ENCODE results near the gene PHACTR1.

PHACTR1 gene

GRCh38 chr6:12891595-12891994 lies 175.0 kb downstream of the PHACTR1 start:
- Histone ChIP-seq H2BK120ac (ENCODE audit: low read depth, low read length) (no peak overlapping the region), H3K18ac (ENCODE audit: low read length) (no peak overlapping the region), H2BK15ac (ENCODE audit: low read length) (no peak overlapping the region), H3K9ac (ENCODE audit: low read depth, low read length, poor library complexity) (no peak overlapping the region), H3K4me1 (ENCODE audit: control insufficient read depth in 2 of 2, insufficient read depth in 1 of 2, low read depth in 1 of 2, low read length in 2 of 2) (peaks cover 0 to 6% of the 10 kb centered on the region in 2 donors), H3K23ac (ENCODE audit: low read depth, low read length, poor library complexity) (no peak overlapping the region), H2BK5ac (ENCODE audit: low read length) (no peak overlapping the region), H2AFZ (ENCODE audit: low read length) (no peak overlapping the region), H3K14ac (ENCODE audit: low read length) (no peak overlapping the region), H4K8ac (ENCODE audit: low read depth, low read length) (no peak overlapping the region), H3K4me2 (ENCODE audit: insufficient read depth, low read length, poor library complexity, severe bottlenecking) (no peak overlapping the region), H4K91ac (ENCODE audit: low read depth, low read length, poor library complexity) (no peak overlapping the region), H2AK5ac (ENCODE audit: low read depth, low read length) (no peak overlapping the region), H3K36me3 (replicated peaks in 1 of 2; ENCODE audit: control insufficient read depth in 2 of 2, insufficient read depth in 2 of 2, low read length in 2 of 2) (peaks cover 0 to 2% of the 10 kb centered on the region in 2 donors), H3K4me3 (ENCODE audit: low read length in 2 of 2) (no peak overlapping the region), H2BK12ac (ENCODE audit: low read length) (no peak overlapping the region), H3K9me3 (replicated peaks in 1 of 2; ENCODE audit: control insufficient read depth in 2 of 2, insufficient read depth in 1 of 2, low read depth in 1 of 2, low read length in 2 of 2) (no peaks in the 10 kb centered on the region), H3K27ac (replicated peaks; ENCODE audit: low read length) (no peak overlapping the region), H3K4ac (ENCODE audit: low read length) (no peak overlapping the region), H3K79me1 (ENCODE audit: low read depth, low read length) (no peaks in the 10 kb centered on the region), H3K27me3 (ENCODE audit: control insufficient read depth in 3 of 3, insufficient read depth in 3 of 3, low read depth in 1 of 3, low read length in 3 of 3) (no peaks in the 10 kb centered on the region)
- no peak for DNase-seq (ENCODE audit: low spot score)
- WGBS, 2 donors (ENCODE audit: extremely low coverage in 2 of 2, insufficient read length in 2 of 2, insufficient replicate concordance in 1 of 2): no CpG with 5 or more reads among the region's 1 CpG

GRCh38 chr6:12892151-12892550 lies 175.6 kb downstream of the PHACTR1 start:
- H4K91ac ChIP-seq (ENCODE audit: low read depth, low read length, poor library complexity): no peak overlapping the region

GRCh38 chr6:12893036-12893435 lies 176.5 kb downstream of the PHACTR1 start:
- Histone ChIP-seq H3K79me1 (ENCODE audit: low read depth, low read length) (no peaks in the 10 kb centered on the region), H2BK5ac (ENCODE audit: low read length) (no peak overlapping the region), H3K27ac (replicated peaks; ENCODE audit: low read length) (no peak overlapping the region), H3K23ac (ENCODE audit: low read depth, low read length, poor library complexity) (no peak overlapping the region), H3K4me2 (ENCODE audit: insufficient read depth, low read length, poor library complexity, severe bottlenecking) (no peak overlapping the region), H2BK120ac (ENCODE audit: low read depth, low read length) (no peak overlapping the region), H2AK5ac (ENCODE audit: low read depth, low read length) (no peak overlapping the region), H4K91ac (ENCODE audit: low read depth, low read length, poor library complexity) (no peak overlapping the region), H4K8ac (ENCODE audit: low read depth, low read length) (no peak overlapping the region), H2BK15ac (ENCODE audit: low read length) (no peak overlapping the region), H3K4me3 (ENCODE audit: low read length in 2 of 2) (no peak overlapping the region), H2AFZ (ENCODE audit: low read length) (no peak overlapping the region), H3K4ac (ENCODE audit: low read length) (no peak overlapping the region), H3K14ac (ENCODE audit: low read length) (no peak overlapping the region), H3K9me3 (replicated peaks in 1 of 2; ENCODE audit: control insufficient read depth in 2 of 2, insufficient read depth in 1 of 2, low read depth in 1 of 2, low read length in 2 of 2) (no peaks in the 10 kb centered on the region), H3K27me3 (ENCODE audit: control insufficient read depth in 3 of 3, insufficient read depth in 3 of 3, low read depth in 1 of 3, low read length in 3 of 3) (no peaks in the 10 kb centered on the region), H3K4me1 (ENCODE audit: control insufficient read depth in 2 of 2, insufficient read depth in 1 of 2, low read depth in 1 of 2, low read length in 2 of 2) (no peaks in the 10 kb centered on the region), H3K18ac (ENCODE audit: low read length) (no peak overlapping the region), H2BK12ac (ENCODE audit: low read length) (no peak overlapping the region), H3K36me3 (replicated peaks in 1 of 2; ENCODE audit: control insufficient read depth in 2 of 2, insufficient read depth in 2 of 2, low read length in 2 of 2) (peaks cover 0 to 2% of the 10 kb centered on the region in 2 donors), H3K9ac (ENCODE audit: low read depth, low read length, poor library complexity) (no peak overlapping the region)
- no peak for DNase-seq (ENCODE audit: low spot score)
- no CpG with 5 or more reads among the region's 4 CpGs for WGBS, 2 donors (ENCODE audit: extremely low coverage in 2 of 2, insufficient read length in 2 of 2, insufficient replicate concordance in 1 of 2)

More at GRCh38 chr6:12892151-12892550, 175.6 kb downstream of the PHACTR1 start:
- no peak overlapping the region for H2BK12ac ChIP-seq (ENCODE audit: low read length)
- no peak overlapping the region for H2BK15ac ChIP-seq (ENCODE audit: low read length)
- H3K18ac ChIP-seq (ENCODE audit: low read length): no peak overlapping the region
- WGBS, 2 donors (ENCODE audit: extremely low coverage in 2 of 2, insufficient read length in 2 of 2, insufficient replicate concordance in 1 of 2): no CpG with 5 or more reads among the region's 4 CpGs
- H3K4ac ChIP-seq (ENCODE audit: low read length): no peak overlapping the region
- no peak for DNase-seq (ENCODE audit: low spot score)
- H3K23ac ChIP-seq (ENCODE audit: low read depth, low read length, poor library complexity): no peak overlapping the region
- H3K9me3 ChIP-seq (replicated peaks in 1 of 2; ENCODE audit: control insufficient read depth in 2 of 2, insufficient read depth in 1 of 2, low read depth in 1 of 2, low read length in 2 of 2): no peaks in the 10 kb centered on the region
- H2BK120ac ChIP-seq (ENCODE audit: low read depth, low read length): no peak overlapping the region
- peaks cover 0 to 3% of the 10 kb centered on the region in 2 donors for H3K4me1 ChIP-seq (ENCODE audit: control insufficient read depth in 2 of 2, insufficient read depth in 1 of 2, low read depth in 1 of 2, low read length in 2 of 2)
- no peak overlapping the region for H3K4me3 ChIP-seq (ENCODE audit: low read length in 2 of 2)
- H2AFZ ChIP-seq (ENCODE audit: low read length): no peak overlapping the region
- H3K9ac ChIP-seq (ENCODE audit: low read depth, low read length, poor library complexity): no peak overlapping the region
- H3K27me3 ChIP-seq (ENCODE audit: control insufficient read depth in 3 of 3, insufficient read depth in 3 of 3, low read depth in 1 of 3, low read length in 3 of 3): no peaks in the 10 kb centered on the region
- H4K8ac ChIP-seq (ENCODE audit: low read depth, low read length): no peak overlapping the region
- H3K27ac ChIP-seq (replicated peaks; ENCODE audit: low read length): no peak overlapping the region
- no peaks in the 10 kb centered on the region for H3K79me1 ChIP-seq (ENCODE audit: low read depth, low read length)
- peaks cover 0 to 2% of the 10 kb centered on the region in 2 donors for H3K36me3 ChIP-seq (replicated peaks in 1 of 2; ENCODE audit: control insufficient read depth in 2 of 2, insufficient read depth in 2 of 2, low read length in 2 of 2)
- H2AK5ac ChIP-seq (ENCODE audit: low read depth, low read length): no peak overlapping the region
- H3K14ac ChIP-seq (ENCODE audit: low read length): no peak overlapping the region
- no peak overlapping the region for H3K4me2 ChIP-seq (ENCODE audit: insufficient read depth, low read length, poor library complexity, severe bottlenecking)
- no peak overlapping the region for H2BK5ac ChIP-seq (ENCODE audit: low read length)

GRCh38 chr6:12895721-12896120 lies 179.2 kb downstream of the PHACTR1 start:
- Histone ChIP-seq H2AFZ (ENCODE audit: low read length) (no peak overlapping the region), H3K79me1 (ENCODE audit: low read depth, low read length) (no peaks in the 10 kb centered on the region), H3K4ac (ENCODE audit: low read length) (no peak overlapping the region), H2BK5ac (ENCODE audit: low read length) (no peak overlapping the region), H3K36me3 (replicated peaks in 1 of 2; ENCODE audit: control insufficient read depth in 2 of 2, insufficient read depth in 2 of 2, low read length in 2 of 2) (peaks cover 0 to 2% of the 10 kb centered on the region in 2 donors), H2BK12ac (ENCODE audit: low read length) (no peak overlapping the region), H3K27ac (replicated peaks; ENCODE audit: low read length) (no peak overlapping the region), H3K9ac (ENCODE audit: low read depth, low read length, poor library complexity) (no peak overlapping the region), H3K27me3 (ENCODE audit: control insufficient read depth in 3 of 3, insufficient read depth in 3 of 3, low read depth in 1 of 3, low read length in 3 of 3) (no peaks in the 10 kb centered on the region), H3K4me2 (ENCODE audit: insufficient read depth, low read length, poor library complexity, severe bottlenecking) (no peak overlapping the region), H3K14ac (ENCODE audit: low read length) (no peak overlapping the region), H4K91ac (ENCODE audit: low read depth, low read length, poor library complexity) (no peak overlapping the region), H2AK5ac (ENCODE audit: low read depth, low read length) (no peak overlapping the region), H3K23ac (ENCODE audit: low read depth, low read length, poor library complexity) (no peak overlapping the region), H3K4me3 (ENCODE audit: low read length in 2 of 2) (no peak overlapping the region), H3K9me3 (replicated peaks in 1 of 2; ENCODE audit: control insufficient read depth in 2 of 2, insufficient read depth in 1 of 2, low read depth in 1 of 2, low read length in 2 of 2) (no peaks in the 10 kb centered on the region), H3K18ac (ENCODE audit: low read length) (no peak overlapping the region), H4K8ac (ENCODE audit: low read depth, low read length) (no peak overlapping the region), H2BK120ac (ENCODE audit: low read depth, low read length) (no peak overlapping the region), H3K4me1 (ENCODE audit: control insufficient read depth in 2 of 2, insufficient read depth in 1 of 2, low read depth in 1 of 2, low read length in 2 of 2) (no peaks in the 10 kb centered on the region), H2BK15ac (ENCODE audit: low read length) (no peak overlapping the region)
- WGBS, 2 donors (ENCODE audit: extremely low coverage in 2 of 2, insufficient read length in 2 of 2, insufficient replicate concordance in 1 of 2): no CpG with 5 or more reads among the region's 3 CpGs
- DNase-seq (ENCODE audit: low spot score): no peak
